ENCODE results near the gene ATP8B1. TPM values are rescaled to one million over a fixed set of nuclear protein-coding genes. Genes with fewer than 3 reads are reported as not detected.

The ATP8B1 gene
- total and polyA plus RNA-seq, 2 of the 4 experiments (the other 2 are of a cell fraction), result 64.3 to 136 TPM

DNA sequence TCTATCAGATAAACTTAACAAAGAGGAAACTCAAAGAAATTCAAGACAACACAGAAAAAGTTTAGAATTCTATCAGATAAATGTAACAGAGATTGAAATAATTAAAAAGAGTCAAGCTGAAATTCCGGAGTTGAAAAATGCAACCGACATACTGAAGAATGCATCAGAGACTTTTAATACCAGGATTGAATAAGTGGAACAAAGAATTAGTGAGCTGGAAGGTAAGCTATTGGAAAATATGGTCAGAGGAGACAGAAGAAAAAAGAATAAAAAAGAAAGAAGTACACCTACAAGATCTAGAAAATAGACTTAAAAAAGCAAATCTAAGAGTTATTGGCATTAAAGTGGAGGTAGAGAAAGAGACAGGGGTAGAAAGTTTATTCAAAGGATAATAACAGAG, 88.0 kb downstream of the ATP8B1 start:
- H3K79me1 ChIP-seq (ENCODE audit: low read depth in 1 of 2, low read length in 2 of 2), result peaks cover 31 to 66% of the 10 kb centered on the region in 2 experiments
- H2BK20ac ChIP-seq (ENCODE audit: low read depth, low read length), result no peak overlapping the region
- no peak overlapping the region for H3K4me3 ChIP-seq (ENCODE audit: insufficient read depth, low read depth, low read length)
- H4K20me1 ChIP-seq (ENCODE audit: insufficient read depth, low read length), result peaks cover 57% of the 10 kb centered on the region
- no CpG with 5 or more reads among the region's 2 CpGs for WGBS, 2 experiments (ENCODE audit: extremely low coverage in 2 of 2, insufficient read length in 1 of 2)
- peaks cover 10% of the 10 kb centered on the region for H3K9me1 ChIP-seq (ENCODE audit: insufficient read depth, low read length)
- no TSS peak for BruUV-seq (replicated peaks)
- H3K14ac ChIP-seq (replicated peaks; ENCODE audit: low read depth, low read length), result no peak overlapping the region
- peaks cover 4% of the 10 kb centered on the region; the same call in 1 of the 2 replicates for H3K36me3 ChIP-seq (ENCODE audit: control insufficient read depth, insufficient read depth, low read length)
- ChIA-PET CTCF (no interaction called here), POLR2A (ENCODE audit: unreplicated experiment) (no interaction called here)
- ATAC-seq (ENCODE audit: low read depth), result no peak
- no peak overlapping the region for H3K23ac ChIP-seq (ENCODE audit: low read depth, low read length)
- intact Hi-C loops (cut with micrococcal nuclease) (no loop called here), dilution Hi-C loops (cut with HindIII; ENCODE audit: low sequenced_read_pairs, unreplicated experiment) (no loop called here), in situ Hi-C loops (cut with MboI; ENCODE audit: low sequenced_read_pairs) (no loop called here)
- no peak overlapping the region for H2BK120ac ChIP-seq (ENCODE audit: low read depth, low read length)
- TF ChIP-seq RAD21 (IDR thresholded peaks at IDR 0.05; ENCODE audit: low read length) (no peak), CEBPB (IDR thresholded peaks at IDR 0.05; ENCODE audit: low read depth, low read length) (no peak), MAFK (IDR thresholded peaks at IDR 0.05; ENCODE audit: low read depth, low read length) (no peak), BHLHE40 (IDR thresholded peaks at IDR 0.05; ENCODE audit: low read depth, low read length) (no peak), MAZ (IDR thresholded peaks at IDR 0.05; ENCODE audit: borderline replicate concordance, low read depth, low read length) (no peak), FOS (IDR thresholded peaks at IDR 0.05; ENCODE audit: low read depth, low read length) (no peak)
- TF ChIP-seq, protein P1, sequence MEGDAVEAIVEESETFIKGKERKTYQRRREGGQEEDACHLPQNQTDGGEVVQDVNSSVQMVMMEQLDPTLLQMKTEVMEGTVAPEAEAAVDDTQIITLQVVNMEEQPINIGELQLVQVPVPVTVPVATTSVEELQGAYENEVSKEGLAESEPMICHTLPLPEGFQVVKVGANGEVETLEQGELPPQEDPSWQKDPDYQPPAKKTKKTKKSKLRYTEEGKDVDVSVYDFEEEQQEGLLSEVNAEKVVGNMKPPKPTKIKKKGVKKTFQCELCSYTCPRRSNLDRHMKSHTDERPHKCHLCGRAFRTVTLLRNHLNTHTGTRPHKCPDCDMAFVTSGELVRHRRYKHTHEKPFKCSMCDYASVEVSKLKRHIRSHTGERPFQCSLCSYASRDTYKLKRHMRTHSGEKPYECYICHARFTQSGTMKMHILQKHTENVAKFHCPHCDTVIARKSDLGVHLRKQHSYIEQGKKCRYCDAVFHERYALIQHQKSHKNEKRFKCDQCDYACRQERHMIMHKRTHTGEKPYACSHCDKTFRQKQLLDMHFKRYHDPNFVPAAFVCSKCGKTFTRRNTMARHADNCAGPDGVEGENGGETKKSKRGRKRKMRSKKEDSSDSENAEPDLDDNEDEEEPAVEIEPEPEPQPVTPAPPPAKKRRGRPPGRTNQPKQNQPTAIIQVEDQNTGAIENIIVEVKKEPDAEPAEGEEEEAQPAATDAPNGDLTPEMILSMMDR (conservative IDR thresholded peaks at IDR 0.05; ENCODE audit: low read depth, low read length), result no peak
- H2BK15ac ChIP-seq (ENCODE audit: low read depth, low read length), result no peak overlapping the region
- H3K4me2 ChIP-seq (ENCODE audit: low read depth, low read length), result no peak overlapping the region
- H2AK9ac ChIP-seq (replicated peaks; ENCODE audit: low read depth, low read length, poor library complexity), result no peak overlapping the region
- no peaks in the 10 kb centered on the region for H3K9me3 ChIP-seq (ENCODE audit: control insufficient read depth, insufficient read depth, low read length)
- H4K8ac ChIP-seq (ENCODE audit: low read depth in 2 of 2, low read length in 2 of 2), result no peak overlapping the region
- no peak overlapping the region for H3K4ac ChIP-seq (ENCODE audit: low read depth, low read length)
- no peak for DNase-seq
- no peak overlapping the region for H3K56ac ChIP-seq (ENCODE audit: extremely low read depth, insufficient read depth, low read length)
- no peak overlapping the region for H3K27ac ChIP-seq (ENCODE audit: insufficient read depth, low read length)
- no peak overlapping the region for H4K5ac ChIP-seq (ENCODE audit: low read depth, low read length)
- peaks cover 7% of the 10 kb centered on the region for H3K4me1 ChIP-seq (ENCODE audit: control insufficient read depth, insufficient read depth, low read length)
- H3K18ac ChIP-seq (ENCODE audit: low read depth, low read length), result no peak overlapping the region
- no peak overlapping the region for H3K9ac ChIP-seq (ENCODE audit: low read depth, low read length)
- no peak overlapping the region for H2AFZ ChIP-seq (replicated peaks; ENCODE audit: low read length, poor library complexity)
- no peaks in the 10 kb centered on the region for H3K27me3 ChIP-seq (ENCODE audit: control insufficient read depth, insufficient read depth, low read length)
- no peak overlapping the region for H4K91ac ChIP-seq (ENCODE audit: insufficient read depth, low read depth, low read length)
- no peak overlapping the region for H2AK5ac ChIP-seq (ENCODE audit: low read depth, low read length)
- H2BK5ac ChIP-seq (ENCODE audit: low read depth, low read length, poor library complexity, severe bottlenecking), result no peak overlapping the region
